ENCODE measurements around the gene WWOX.

DNA sequence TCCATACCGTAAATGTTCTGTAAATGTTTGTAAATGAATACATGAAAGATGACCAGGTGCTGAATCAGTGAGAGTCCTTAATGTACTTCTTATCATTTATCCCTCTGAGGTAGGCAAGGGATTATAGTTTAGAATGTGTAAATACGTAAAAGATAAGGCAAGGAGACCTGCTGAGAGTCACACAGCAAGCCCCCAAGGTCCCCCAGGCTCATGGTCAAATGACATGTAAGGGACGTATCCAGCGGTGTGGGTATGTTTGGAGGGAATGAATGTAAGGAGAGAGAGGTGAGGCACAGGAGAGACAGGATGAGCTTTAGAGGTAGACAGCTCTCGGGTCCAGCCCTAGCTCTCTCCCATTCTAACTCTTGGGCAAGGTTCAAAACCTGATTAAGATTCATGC, 341.8 kb downstream of the WWOX start:
- TF ChIP-seq, protein P1, sequence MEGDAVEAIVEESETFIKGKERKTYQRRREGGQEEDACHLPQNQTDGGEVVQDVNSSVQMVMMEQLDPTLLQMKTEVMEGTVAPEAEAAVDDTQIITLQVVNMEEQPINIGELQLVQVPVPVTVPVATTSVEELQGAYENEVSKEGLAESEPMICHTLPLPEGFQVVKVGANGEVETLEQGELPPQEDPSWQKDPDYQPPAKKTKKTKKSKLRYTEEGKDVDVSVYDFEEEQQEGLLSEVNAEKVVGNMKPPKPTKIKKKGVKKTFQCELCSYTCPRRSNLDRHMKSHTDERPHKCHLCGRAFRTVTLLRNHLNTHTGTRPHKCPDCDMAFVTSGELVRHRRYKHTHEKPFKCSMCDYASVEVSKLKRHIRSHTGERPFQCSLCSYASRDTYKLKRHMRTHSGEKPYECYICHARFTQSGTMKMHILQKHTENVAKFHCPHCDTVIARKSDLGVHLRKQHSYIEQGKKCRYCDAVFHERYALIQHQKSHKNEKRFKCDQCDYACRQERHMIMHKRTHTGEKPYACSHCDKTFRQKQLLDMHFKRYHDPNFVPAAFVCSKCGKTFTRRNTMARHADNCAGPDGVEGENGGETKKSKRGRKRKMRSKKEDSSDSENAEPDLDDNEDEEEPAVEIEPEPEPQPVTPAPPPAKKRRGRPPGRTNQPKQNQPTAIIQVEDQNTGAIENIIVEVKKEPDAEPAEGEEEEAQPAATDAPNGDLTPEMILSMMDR (IDR thresholded peaks at IDR 0.05; ENCODE audit: insufficient read depth, low read depth, low read length), result no peak
- TF ChIP-seq EZH2 (IDR thresholded peaks at IDR 0.05; ENCODE audit: insufficient read depth, low read length), result no peak
